HEK293 (cell line): ENCODE measurements around the gene MSRB1.

Source experiments
- CTCF ChIA-PET: fragments of 350-600 bp; formaldehyde crosslinking; extraction: SDS; loops from one replicate; lab custom pipeline; 2021; ENCODE audit warnings: antibody characterized with exemption; lab: Yijun Ruan, JAX
- POLR2A ChIA-PET: fragments of 300-600 bp; formaldehyde crosslinking; extraction: SDS; loops from one replicate; lab custom pipeline; 2020; ENCODE audit warnings: antibody characterized with exemption, inconsistent platforms; lab: Yijun Ruan, JAX
- H3K27ac ChIP-seq: fragments of 200-500 bp; sonication (Bioruptor generic); 2 replicates; pipeline ENCODE4 v1.5.1; 2014; ENCODE audit warnings: low read depth, low read length, control low read depth, inconsistent platforms; ENCODE audit errors: extremely low read depth
- H3K36me3 ChIP-seq, 2 experiments: fragments of 200-500 bp in 1 of 2; sonication (Bioruptor generic) in 1 of 2; 1 replicate in 1 of 2; 2 replicates in 1 of 2; pipeline ENCODE4 v1.5.1; 2014 to 2017; ENCODE audit warnings: inconsistent platforms in 2 of 2, low read length in 2 of 2; ENCODE audit not compliant: control insufficient read depth in 2 of 2, insufficient read depth in 1 of 2
- H3K4me1 ChIP-seq: fragments of 200-500 bp; sonication (Bioruptor generic); 2 replicates; pipeline ENCODE4 v1.5.1; 2014; ENCODE audit warnings: mild to moderate bottlenecking, low read length, inconsistent platforms; ENCODE audit not compliant: control insufficient read depth, insufficient read depth
- H3K4me3 ChIP-seq: 2 replicates; pipeline ENCODE4 v1.5.1; 2011; ENCODE audit warnings: low read depth, mild to moderate bottlenecking, control low read depth, low read length, moderate library complexity
- H3K9me3 ChIP-seq: fragments of 200-500 bp; sonication (Bioruptor generic); 2 replicates; pipeline ENCODE4 v1.5.1; 2014; ENCODE audit warnings: low read depth, low read length, inconsistent platforms; ENCODE audit not compliant: control insufficient read depth, insufficient read depth
- AEBP2 ChIP-seq: fragments of 450-650 bp; formaldehyde crosslinking; IDR thresholded peaks from 2 replicates; pipeline ENCODE4 v1.5.1; 2016; ENCODE audit warnings: missing biosample characterization, missing genetic modification characterization, borderline replicate concordance
- CTCF ChIP-seq: fragments of 450-650 bp; formaldehyde crosslinking; IDR thresholded peaks from 2 replicates; pipeline ENCODE4 v1.5.1; 2016; ENCODE audit warnings: missing biosample characterization, missing genetic modification characterization
- FEZF1 ChIP-seq: fragments of 450-650 bp; formaldehyde crosslinking; IDR thresholded peaks from 2 replicates; pipeline ENCODE4 v1.5.1; 2016; ENCODE audit warnings: missing biosample characterization, missing genetic modification characterization
- OSR2 ChIP-seq: fragments of 450-650 bp; formaldehyde crosslinking; IDR thresholded peaks from 2 replicates; pipeline ENCODE4 v1.5.1; 2016; ENCODE audit warnings: missing biosample characterization, missing genetic modification characterization
- OVOL3 ChIP-seq: fragments of 450-650 bp; formaldehyde crosslinking; IDR thresholded peaks from 2 replicates; pipeline ENCODE4 v1.5.1; 2016; ENCODE audit warnings: missing biosample characterization, missing genetic modification characterization
- PRDM10 ChIP-seq: fragments of 450-650 bp; formaldehyde crosslinking; IDR thresholded peaks from 2 replicates; pipeline ENCODE4 v1.5.1; 2016; ENCODE audit warnings: missing biosample characterization, missing genetic modification characterization
- SP2 ChIP-seq: fragments of 450-650 bp; formaldehyde crosslinking; IDR thresholded peaks from 2 replicates; pipeline ENCODE4 v1.5.1; 2016; ENCODE audit warnings: missing biosample characterization, missing genetic modification characterization
- ZBTB17 ChIP-seq: fragments of 450-650 bp; formaldehyde crosslinking; IDR thresholded peaks from 2 replicates; pipeline ENCODE4 v1.5.1; 2016; ENCODE audit warnings: missing biosample characterization, missing genetic modification characterization
- ZBTB20 ChIP-seq: fragments of 450-650 bp; formaldehyde crosslinking; IDR thresholded peaks from 2 replicates; pipeline ENCODE4 v1.5.1; 2016; ENCODE audit warnings: missing biosample characterization, missing genetic modification characterization
- ZBTB8A ChIP-seq: fragments of 450-650 bp; formaldehyde crosslinking; IDR thresholded peaks from 2 replicates; pipeline ENCODE4 v1.5.1; 2016; ENCODE audit warnings: missing biosample characterization, missing genetic modification characterization
- ZFHX2 ChIP-seq: fragments of 450-650 bp; formaldehyde crosslinking; conservative IDR thresholded peaks from 2 replicates; pipeline ENCODE4 v1.5.1; 2016; ENCODE audit warnings: missing biosample characterization, missing genetic modification characterization
- ZFP69B ChIP-seq: fragments of 450-650 bp; formaldehyde crosslinking; IDR thresholded peaks from 2 replicates; pipeline ENCODE4 v1.5.1; 2016; ENCODE audit warnings: missing biosample characterization, missing genetic modification characterization
- ZNF169 ChIP-seq: fragments of 450-650 bp; formaldehyde crosslinking; IDR thresholded peaks from 2 replicates; pipeline ENCODE4 v1.5.1; 2016; ENCODE audit warnings: missing biosample characterization, missing genetic modification characterization
- ZNF175 ChIP-seq: fragments of 450-650 bp; formaldehyde crosslinking; IDR thresholded peaks from 2 replicates; pipeline ENCODE4 v1.5.1; 2016; ENCODE audit warnings: missing biosample characterization, missing genetic modification characterization
- ZNF248 ChIP-seq: fragments of 450-650 bp; formaldehyde crosslinking; IDR thresholded peaks from 2 replicates; pipeline ENCODE4 v1.5.1; 2017; ENCODE audit warnings: missing biosample characterization, missing genetic modification characterization
- ZNF311 ChIP-seq: fragments of 450-650 bp; formaldehyde crosslinking; IDR thresholded peaks from 2 replicates; pipeline ENCODE4 v1.5.1; 2017; ENCODE audit warnings: missing biosample characterization, missing genetic modification characterization, borderline replicate concordance
- ZNF350 ChIP-seq: fragments of 450-650 bp; formaldehyde crosslinking; IDR thresholded peaks from 2 replicates; pipeline ENCODE4 v1.5.0; 2017; ENCODE audit warnings: missing biosample characterization, mild to moderate bottlenecking, missing genetic modification characterization
- ZNF433 ChIP-seq: fragments of 450-650 bp; formaldehyde crosslinking; IDR thresholded peaks from 2 replicates; pipeline ENCODE4 v1.5.1; 2016; ENCODE audit warnings: missing biosample characterization, missing genetic modification characterization, low read depth
- ZNF654 ChIP-seq: fragments of 450-650 bp; formaldehyde crosslinking; IDR thresholded peaks from 2 replicates; pipeline ENCODE4 v1.5.1; 2016; ENCODE audit warnings: low read depth, missing biosample characterization, missing genetic modification characterization
- ZNF768 ChIP-seq: fragments of 450-650 bp; formaldehyde crosslinking; IDR thresholded peaks from 2 replicates; pipeline ENCODE4 v1.5.1; 2018; ENCODE audit warnings: missing biosample characterization, mild to moderate bottlenecking, missing genetic modification characterization
- ZNF791 ChIP-seq: fragments of 450-650 bp; formaldehyde crosslinking; IDR thresholded peaks from 2 replicates; pipeline ENCODE4 v1.5.1; 2016; ENCODE audit warnings: missing biosample characterization, missing genetic modification characterization
- ZNF792 ChIP-seq: fragments of 450-650 bp; formaldehyde crosslinking; IDR thresholded peaks from 2 replicates; pipeline ENCODE4 v1.5.1; 2016; ENCODE audit warnings: missing biosample characterization, missing genetic modification characterization
- ZSCAN16 ChIP-seq: fragments of 450-650 bp; formaldehyde crosslinking; IDR thresholded peaks from 2 replicates; pipeline ENCODE4 v1.5.1; 2016; ENCODE audit warnings: missing biosample characterization, missing genetic modification characterization
- ZSCAN5A ChIP-seq: fragments of 450-650 bp; formaldehyde crosslinking; IDR thresholded peaks from 2 replicates; pipeline ENCODE4 v1.5.1; 2016; ENCODE audit warnings: missing biosample characterization, missing genetic modification characterization
- TF ChIP-seq, protein P1 (sequence below): fragments of 450-650 bp; formaldehyde crosslinking; IDR thresholded peaks from 2 replicates; pipeline ENCODE4 v1.5.1; 2017; ENCODE audit warnings: missing biosample characterization, mild to moderate bottlenecking, missing genetic modification characterization, moderate library complexity

The MSRB1 gene

GRCh38 chr16:1941162-1942046 is 1.6 kb downstream of the MSRB1 start (continued):
- peak; percentile 8; the same call in 1 of the 2 replicates for TF ChIP-seq ZFHX2 (tag by site-specific recombination)
- no peak for TF ChIP-seq ZNF175 (tag by site-specific recombination)
- TF ChIP-seq ZSCAN16 = no peak
- peak; percentile 38 for TF ChIP-seq ZNF654 (tag by site-specific recombination)
- TF ChIP-seq PRDM10 (tag by site-specific recombination) = peak; percentile 98
- TF ChIP-seq, protein P1, sequence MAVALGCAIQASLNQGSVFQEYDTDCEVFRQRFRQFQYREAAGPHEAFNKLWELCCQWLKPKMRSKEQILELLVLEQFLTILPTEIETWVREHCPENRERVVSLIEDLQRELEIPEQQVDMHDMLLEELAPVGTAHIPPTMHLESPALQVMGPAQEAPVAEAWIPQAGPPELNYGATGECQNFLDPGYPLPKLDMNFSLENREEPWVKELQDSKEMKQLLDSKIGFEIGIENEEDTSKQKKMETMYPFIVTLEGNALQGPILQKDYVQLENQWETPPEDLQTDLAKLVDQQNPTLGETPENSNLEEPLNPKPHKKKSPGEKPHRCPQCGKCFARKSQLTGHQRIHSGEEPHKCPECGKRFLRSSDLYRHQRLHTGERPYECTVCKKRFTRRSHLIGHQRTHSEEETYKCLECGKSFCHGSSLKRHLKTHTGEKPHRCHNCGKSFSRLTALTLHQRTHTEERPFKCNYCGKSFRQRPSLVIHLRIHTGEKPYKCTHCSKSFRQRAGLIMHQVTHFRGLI (tag by site-specific recombination) = no peak
- no peak for TF ChIP-seq ZNF350 (tag by site-specific recombination)
- no peak for TF ChIP-seq ZFP69B (tag by site-specific recombination)
- TF ChIP-seq CTCF = peak; percentile 87
- peak; percentile 21; the same call in 1 of the 2 replicates for TF ChIP-seq ZBTB8A (tag by site-specific recombination)
- peak; percentile 56; the same call in 1 of the 2 replicates for TF ChIP-seq OSR2 (tag by site-specific recombination)

GRCh38 chr16:1940273-1941161 is 2.5 kb downstream of the MSRB1 start:
- H3K36me3 ChIP-seq = peaks cover 0 to 38% of the 10 kb centered on the region in 2 experiments; a peak in 2 of 3 replicates
- ChIA-PET CTCF (interaction anchor here (0.7 to 2.6 kb wide), 5 partner anchors 8 to 74 kb away, joined by 3 to 19 read pairs (median 3); no protein-coding TSS in a partner anchor), POLR2A (interaction anchor here (1.0 to 1.9 kb wide), 7 partner anchors 11 to 311 kb away, joined by 3 to 11 read pairs (median 5); partner anchors contain the start of genes ECI1 and RPS2)
- no peak overlapping the region for H3K4me3 ChIP-seq
- no peak overlapping the region for H3K27ac ChIP-seq
- no peaks in the 10 kb centered on the region; the same call in 1 of the 2 replicates for H3K4me1 ChIP-seq
- no peaks in the 10 kb centered on the region for H3K9me3 ChIP-seq
- no peak for TF ChIP-seq ZNF248
- no peak for TF ChIP-seq ZBTB20 (tag by site-specific recombination)
- no peak for TF ChIP-seq ZNF792
- TF ChIP-seq AEBP2 (tag by site-specific recombination) = no peak
- no peak for TF ChIP-seq FEZF1 (tag by site-specific recombination)
- TF ChIP-seq ZNF433 (tag by site-specific recombination) = no peak
- TF ChIP-seq SP2 (tag by site-specific recombination) = no peak
- TF ChIP-seq ZNF791 (tag by site-specific recombination) = no peak
- TF ChIP-seq ZNF169 (tag by site-specific recombination) = no peak
- TF ChIP-seq ZNF311 (tag by site-specific recombination) = no peak
- TF ChIP-seq OVOL3 (tag by site-specific recombination) = no peak
- TF ChIP-seq ZNF768 = no peak
- no peak for TF ChIP-seq ZBTB17
- no peak for TF ChIP-seq ZSCAN5A (tag by site-specific recombination)
